ENCODE results near the gene TUNAR.

- no peak for TF ChIP-seq CTCF (conservative IDR thresholded peaks at IDR 0.05; ENCODE audit: low read depth, low read length)
- no peak for TF ChIP-seq EZH2 (IDR thresholded peaks at IDR 0.05; ENCODE audit: borderline replicate concordance, low read depth, low read length, poor library complexity, severe bottlenecking)
These were observed 84.8 kb downstream of the TUNAR start for GRCh38 chr14:95961481-95961880.

All from A673 (cell line).